Hepatocyte (in vitro differentiated cells): Measurements from ENCODE around the gene SSU72. TPM values are rescaled to one million over a fixed set of nuclear protein-coding genes. Genes with fewer than 3 reads are reported as not detected.

ENCODE experiments used
- DNase-seq: peaks from one replicate; pipeline ENCODE4 v3.0.0-alpha.2; 2016; ENCODE audit warnings: low spot score
- H2AFZ ChIP-seq: fragments of 200-600 bp; sonication (generic); 2 replicates; pipeline ENCODE4 v1.6.0; 2016; ENCODE audit warnings: antibody characterized with exemption, mild to moderate bottlenecking
- H3K27ac ChIP-seq: fragments of 200-600 bp; sonication (generic); 2 replicates; pipeline ENCODE4 v1.5.1; 2016; ENCODE audit warnings: mild to moderate bottlenecking
- H3K27me3 ChIP-seq: fragments of 200-600 bp; sonication (generic); 2 replicates; pipeline ENCODE4 v1.6.1; 2016
- H3K36me3 ChIP-seq: fragments of 200-600 bp; sonication (generic); replicated peaks from 2 replicates; pipeline ENCODE4 v1.5.1; 2016; ENCODE audit warnings: low read depth; ENCODE audit not compliant: insufficient read depth
- H3K4me1 ChIP-seq: fragments of 200-600 bp; sonication (generic); 2 replicates; pipeline ENCODE4 v1.5.1; 2016; ENCODE audit warnings: mild to moderate bottlenecking, moderate library complexity; ENCODE audit not compliant: insufficient read depth
- H3K4me2 ChIP-seq: fragments of 200-600 bp; sonication (generic); 2 replicates; pipeline ENCODE4 v1.6.0; 2016
- H3K4me3 ChIP-seq: fragments of 200-600 bp; sonication (generic); 2 replicates; pipeline ENCODE4 v1.5.1; 2016; ENCODE audit warnings: mild to moderate bottlenecking
- H3K79me2 ChIP-seq: fragments of 200-600 bp; sonication (generic); 2 replicates; pipeline ENCODE4 v1.6.0; 2017; ENCODE audit warnings: mild to moderate bottlenecking
- H3K9me2 ChIP-seq: fragments of 200-600 bp; sonication (generic); replicated peaks from 2 replicates; pipeline ENCODE4 v1.6.0; 2017; ENCODE audit warnings: mild to moderate bottlenecking; ENCODE audit not compliant: insufficient read depth
- H3K9me3 ChIP-seq: fragments of 200-600 bp; sonication (generic); 2 replicates; pipeline ENCODE4 v1.5.1; 2016; ENCODE audit warnings: low read depth, mild to moderate bottlenecking
- H4K20me1 ChIP-seq: fragments of 200-600 bp; sonication (generic); 2 replicates; pipeline ENCODE4 v1.6.0; 2016; ENCODE audit warnings: mild to moderate bottlenecking; ENCODE audit not compliant: insufficient read depth, poor library complexity, severe bottlenecking
- CTCF ChIP-seq: fragments of 200-600 bp; sonication (generic); IDR thresholded peaks from 2 replicates; pipeline ENCODE4 v1.5.1; 2016; ENCODE audit warnings: antibody characterized with exemption, mild to moderate bottlenecking; ENCODE audit not compliant: poor library complexity
- EZH2 ChIP-seq: fragments of 200-600 bp; sonication (generic); IDR thresholded peaks from 2 replicates; pipeline ENCODE4 v1.6.1; 2016; ENCODE audit warnings: antibody characterized with exemption, mild to moderate bottlenecking, borderline replicate concordance
- EZH2phosphoT487 ChIP-seq: fragments of 200-600 bp; sonication (generic); IDR thresholded peaks from one replicate; pipeline ENCODE4 v1.6.1; 2018; ENCODE audit warnings: antibody characterized with exemption, mild to moderate bottlenecking, low read depth, moderate library complexity; ENCODE audit not compliant: unreplicated experiment, severe bottlenecking
- WGBS: methylation state at CpG from one replicate; pipeline ENCODE4 v1.1.6; 2016; ENCODE audit warnings: low lambda C conversion rate; ENCODE audit errors: missing lambda C conversion rate; 5-methylcytosine and 5-hydroxymethylcytosine counted together
- polyA plus RNA-seq: library from polyadenylated mRNA; unstranded; fragments of >200 nt; fragmentation: Nextera tagmentation; extraction: Ambion mirVana; gene quantifications from 2 replicates; pipeline ENCODE4 v1.2.1, GENCODE V29; 2016
- total RNA-seq: library from RNA; depleted of rRNA; stranded (reverse); fragments of >200 nt; gene quantifications from 2 replicates; pipeline ENCODE4 v1.2.3, GENCODE V29; 2014

SSU72 gene
- total and polyA plus RNA-seq, 2 experiments from 2014 or later, result 75.7 to 203 TPM

GRCh38 chr1:1531947-1532346, 42.7 kb downstream of the SSU72 start:
- WGBS, result 98% methylated on average over 4 of the region's 4 CpGs
- TF ChIP-seq EZH2 (no peak), EZH2phosphoT487 (no peak), CTCF (no peak)
- no peak for DNase-seq
- no peak overlapping the region for H2AFZ ChIP-seq
- H3K4me1 ChIP-seq, result no peaks in the 10 kb centered on the region
- H3K9me3 ChIP-seq, result no peaks in the 10 kb centered on the region
- H3K27me3 ChIP-seq, result no peaks in the 10 kb centered on the region
- H3K9me2 ChIP-seq, result no peaks in the 10 kb centered on the region
- no peak overlapping the region for H3K4me2 ChIP-seq
- H3K79me2 ChIP-seq, result no peaks in the 10 kb centered on the region
- H3K4me3 ChIP-seq, result no peak overlapping the region
- H3K36me3 ChIP-seq, result no peaks in the 10 kb centered on the region
- no peaks in the 10 kb centered on the region for H4K20me1 ChIP-seq
- no peak overlapping the region for H3K27ac ChIP-seq

GRCh38 chr1:1529936-1530335, 44.7 kb downstream of the SSU72 start:
- 95% methylated on average over 8 of the region's 8 CpGs for WGBS
- DNase-seq, result no peak
- Histone ChIP-seq H3K27me3 (no peaks in the 10 kb centered on the region), H3K4me2 (no peak overlapping the region), H3K9me3 (no peaks in the 10 kb centered on the region), H4K20me1 (no peaks in the 10 kb centered on the region), H3K4me3 (no peak overlapping the region), H3K4me1 (no peaks in the 10 kb centered on the region), H3K27ac (no peak overlapping the region), H2AFZ (no peak overlapping the region), H3K79me2 (no peaks in the 10 kb centered on the region), H3K9me2 (no peaks in the 10 kb centered on the region), H3K36me3 (no peaks in the 10 kb centered on the region)
- TF ChIP-seq CTCF (no peak), EZH2 (no peak), EZH2phosphoT487 (no peak)

GRCh38 chr1:1529321-1529720, 45.3 kb downstream of the SSU72 start:
- Histone ChIP-seq H3K9me2 (no peaks in the 10 kb centered on the region), H3K27ac (no peak overlapping the region), H3K9me3 (no peaks in the 10 kb centered on the region), H3K36me3 (no peaks in the 10 kb centered on the region), H2AFZ (no peak overlapping the region), H4K20me1 (no peaks in the 10 kb centered on the region), H3K4me2 (no peak overlapping the region), H3K4me3 (no peak overlapping the region), H3K4me1 (no peaks in the 10 kb centered on the region), H3K79me2 (no peaks in the 10 kb centered on the region), H3K27me3 (no peaks in the 10 kb centered on the region)
- WGBS, result 96% methylated on average over 12 of the region's 18 CpGs
- TF ChIP-seq EZH2phosphoT487 (no peak), EZH2 (no peak), CTCF (no peak)
- no peak for DNase-seq
